ENCODE measurements around the gene NCAN. TPM values are rescaled to one million over a fixed set of nuclear protein-coding genes. Genes with fewer than 3 reads are reported as not detected.
A peak's percentile ranks its signal among the peaks of the same experiment; 100 is the strongest.
"Not testable (repeated sequence)": the region's sequence is repeated elsewhere in the genome, so short reads cannot be mapped to it uniquely, and the experiment has no call there.

The NCAN gene
- total RNA-seq (2014; rRNA removed; shearing (Covaris generic)), result not detected in 2 replicates

GRCh38 chr19:19211499-19212420 lies at the start of gene NCAN:
NCAN (plus strand) TSS chr19:19211958; CDS start chr19:19216954, 4,996 bp downstream.
- DNase-seq (ENCODE audit: low spot score), result no peak

- DNase-seq (ENCODE audit: low spot score), result no peak
Observed at GRCh38 chr19:19162495-19162894, 49.3 kb upstream of the NCAN start.

GRCh38 chr19:19165396-19165795 lies 46.4 kb upstream of the NCAN start:
- no peak for DNase-seq (ENCODE audit: low spot score)

- no peak for DNase-seq (ENCODE audit: low spot score)
Observed at GRCh38 chr19:19167612-19168011, 44.1 kb upstream of the NCAN start.

- DNase-seq (ENCODE audit: low spot score), result no peak
Observed at GRCh38 chr19:19169236-19170052, 42.3 kb upstream of the NCAN start.

DNA sequence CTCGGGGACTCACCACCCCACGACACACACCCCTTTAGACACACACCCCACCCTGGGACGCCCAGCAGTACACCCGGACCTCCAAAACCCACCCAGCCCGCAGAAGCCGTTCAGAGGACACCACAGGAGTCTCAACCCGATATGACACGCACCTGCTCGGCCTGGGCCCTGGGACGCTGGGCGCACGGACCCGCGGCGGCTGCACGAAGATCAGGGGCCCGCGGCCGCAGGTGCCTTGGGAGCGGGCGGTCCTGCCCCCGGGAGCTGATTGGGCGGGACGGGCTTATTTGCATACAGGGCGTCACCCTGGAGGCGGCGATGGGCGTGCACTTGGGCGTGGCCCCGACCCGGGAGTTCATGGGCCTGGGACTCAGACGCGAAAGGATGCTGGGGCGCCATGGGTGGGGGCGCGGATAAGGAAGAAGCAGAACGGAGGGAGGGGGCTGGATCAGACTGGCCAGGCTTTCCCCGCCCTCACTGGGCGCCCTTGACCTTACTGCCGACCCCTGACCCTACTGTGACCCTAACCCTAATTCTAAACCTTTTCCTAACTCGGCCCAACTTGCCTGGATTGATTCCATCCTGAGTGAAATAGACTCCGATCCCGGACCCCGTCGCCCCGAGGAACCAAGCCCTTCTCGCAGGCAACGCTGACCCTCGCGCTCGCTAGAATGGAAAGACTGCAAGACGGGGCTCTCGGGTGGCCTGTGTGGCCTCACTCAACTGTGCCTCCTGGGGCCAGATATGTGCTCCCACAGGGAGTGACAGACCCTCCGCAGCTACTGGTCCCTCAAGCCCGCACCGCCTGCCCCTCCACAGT lies 41.5 kb upstream of the NCAN start, which contains the start of gene MEF2B:
Gene MEF2B (minus strand): TSS at position 211 of the 820 bp plus-strand sequence. CDS start 19,528 bp downstream, outside the sequence.
- DNase-seq (ENCODE audit: low spot score), result peak; percentile 38

GRCh38 chr19:19170873-19171672 lies 40.7 kb upstream of the NCAN start:
- DNase-seq (ENCODE audit: low spot score), result no peak

GRCh38 chr19:19171821-19172532 lies 39.8 kb upstream of the NCAN start:
- no peak for DNase-seq (ENCODE audit: low spot score)

GRCh38 chr19:19173243-19173642 lies 38.5 kb upstream of the NCAN start:
- DNase-seq (ENCODE audit: low spot score), result not testable (repeated sequence)

GRCh38 chr19:19176950-19177349 lies 34.8 kb upstream of the NCAN start:
- DNase-seq (ENCODE audit: low spot score), result no peak

- DNase-seq (ENCODE audit: low spot score), result no peak
Observed at GRCh38 chr19:19179548-19180441, 32.0 kb upstream of the NCAN start.

DNA sequence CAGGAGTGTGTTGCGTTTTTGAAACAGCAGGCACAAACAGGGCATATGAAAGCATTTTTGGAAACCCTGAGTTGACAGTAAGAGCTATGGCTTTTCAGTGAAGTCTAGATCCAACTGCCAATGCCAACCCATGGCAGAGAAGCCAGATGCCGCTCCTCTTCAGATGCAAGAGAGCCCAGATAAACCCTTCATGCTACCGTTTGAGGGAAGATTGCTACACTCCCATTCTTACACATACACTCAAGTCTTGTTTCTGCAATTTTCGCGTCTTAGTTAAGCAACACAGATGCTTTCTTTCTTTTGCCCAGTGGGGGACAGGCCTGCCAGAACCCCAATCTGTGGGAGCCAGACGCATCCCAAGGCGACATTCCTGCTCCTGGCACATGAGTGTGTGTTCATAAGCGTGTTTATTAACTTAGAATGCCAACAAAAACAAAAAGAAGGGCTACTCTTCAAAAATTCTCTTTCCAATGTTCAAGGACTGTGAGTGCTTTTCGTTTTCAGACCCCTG lies 30.2 kb upstream of the NCAN start:
- DNase-seq (ENCODE audit: low spot score), result no peak

DNA sequence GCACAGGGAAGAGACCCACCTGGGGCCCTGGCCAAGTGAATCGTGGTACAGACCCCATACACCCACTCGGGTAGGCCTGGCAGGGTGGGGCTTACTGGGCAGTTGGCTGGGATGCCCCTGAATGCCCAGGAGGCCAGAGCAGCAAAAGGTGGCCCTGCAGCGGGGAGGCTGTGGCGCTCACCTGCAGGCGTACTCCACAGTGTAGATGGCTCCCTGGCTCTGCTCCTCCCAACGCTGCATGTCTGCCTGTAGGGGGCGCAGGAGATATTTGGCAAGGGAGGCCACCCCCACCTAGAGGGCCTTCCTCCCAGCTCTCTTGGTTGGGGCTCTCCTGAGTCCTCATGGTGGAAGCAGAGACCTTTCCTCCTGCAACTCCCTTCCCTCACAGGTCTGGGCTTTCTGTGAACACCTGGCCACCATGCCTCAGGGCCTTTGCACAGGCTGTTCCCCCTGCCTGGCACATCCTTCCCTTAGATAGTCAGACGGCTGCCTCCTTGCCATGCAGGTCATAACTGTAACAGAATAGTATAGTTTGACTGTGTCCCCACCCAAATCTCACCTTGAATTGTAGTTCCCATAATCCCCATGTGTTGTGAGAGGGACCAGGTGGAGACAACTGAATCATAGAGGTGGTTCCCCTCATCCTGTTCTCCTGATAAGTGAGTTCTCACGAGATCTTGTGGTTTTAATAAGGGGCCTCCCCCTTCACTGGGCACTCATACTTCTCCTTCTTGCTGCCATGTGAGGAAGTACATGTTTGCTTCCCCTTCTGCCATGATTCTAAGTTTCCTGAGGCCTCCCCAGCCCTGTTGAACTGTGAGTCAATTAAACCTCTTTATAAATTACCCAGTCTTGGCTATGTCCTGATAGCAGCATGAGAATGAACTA lies 25.7 kb upstream of the NCAN start:
- DNase-seq (ENCODE audit: low spot score), result peak; percentile 29

DNA sequence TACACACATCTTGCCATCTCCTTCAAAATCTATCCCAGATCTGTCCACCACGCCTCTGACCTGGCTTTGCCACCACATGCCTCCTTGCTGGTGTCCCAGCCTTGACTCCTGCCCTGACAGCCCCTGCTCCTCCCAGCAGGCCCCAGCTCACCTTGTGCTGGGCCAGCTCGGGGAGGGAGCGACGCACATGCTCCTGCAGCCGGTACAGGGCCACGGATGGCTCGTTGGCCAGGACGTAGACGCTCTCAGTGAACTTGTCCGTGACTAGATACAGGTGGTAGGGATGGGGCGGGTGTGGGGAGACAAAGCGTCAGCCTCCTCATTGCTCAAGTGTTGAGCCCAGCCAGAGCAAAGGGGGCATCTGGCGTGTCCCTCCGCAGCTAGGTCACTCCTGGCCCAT lies 25.0 kb upstream of the NCAN start:
- no peak for DNase-seq (ENCODE audit: low spot score)

- no peak for DNase-seq (ENCODE audit: low spot score)
Observed at GRCh38 chr19:19191768-19192077, 20.0 kb upstream of the NCAN start.

- peak; percentile 97 for DNase-seq (ENCODE audit: low spot score)
Observed at GRCh38 chr19:19192078-19192882, 19.5 kb upstream of the NCAN start, which contains the start of the genes BORCS8 and RFXANK. BORCS8 (minus strand) TSS chr19:19192152; CDS start chr19:19192117, 35 bp downstream. RFXANK (plus strand) TSS chr19:19192258; CDS start chr19:19193947, 1,689 bp downstream.

Measured in HT-29 (cell line).